Measurements from ENCODE around the gene ABI2.

The ABI2 gene

GRCh38 chr2:203469546-203469945 lies 141.4 kb downstream of the ABI2 start:
- in situ Hi-C loops (cut with MboI; ENCODE audit: low sequenced_read_pairs) = no loop called here

- in situ Hi-C loops (cut with MboI; ENCODE audit: low sequenced_read_pairs) = no loop called here
These were observed 142.2 kb downstream of the ABI2 start for GRCh38 chr2:203470371-203470770.

GRCh38 chr2:203471323-203471722 lies 143.1 kb downstream of the ABI2 start:
- in situ Hi-C loops (cut with MboI; ENCODE audit: low sequenced_read_pairs) = no loop called here

GRCh38 chr2:203476881-203477280 lies 148.7 kb downstream of the ABI2 start:
- in situ Hi-C loops (cut with MboI; ENCODE audit: low sequenced_read_pairs) = no loop called here

- in situ Hi-C loops (cut with MboI; ENCODE audit: low sequenced_read_pairs) = no loop called here
These were observed 152.4 kb downstream of the ABI2 start for GRCh38 chr2:203480623-203481022.

GRCh38 chr2:203484266-203485112 lies 156.3 kb downstream of the ABI2 start:
- in situ Hi-C loops (cut with MboI; ENCODE audit: low sequenced_read_pairs) = no loop called here

- in situ Hi-C loops (cut with MboI; ENCODE audit: low sequenced_read_pairs) = no loop called here
These were observed 161.3 kb downstream of the ABI2 start for GRCh38 chr2:203489531-203489930.

GRCh38 chr2:203490391-203490790 lies 162.2 kb downstream of the ABI2 start:
- in situ Hi-C loops (cut with MboI; ENCODE audit: low sequenced_read_pairs) = no loop called here

- in situ Hi-C loops (cut with MboI; ENCODE audit: low sequenced_read_pairs) = no loop called here
These were observed 164.8 kb downstream of the ABI2 start for GRCh38 chr2:203492965-203493364.

Measured in hTERT RPE-1 (cell line).